HCT116 (cell line): ENCODE data around the gene ZNF674.

Source experiments
- CTCF ChIP-seq, 3 experiments: fragments of 200-600 bp in 1 of 3; sonication (generic) in 1 of 3; IDR thresholded peaks in 2 of 3; conservative IDR thresholded peaks in 1 of 3; 2 replicates each; pipeline ENCODE4 v1.5.1; 2012 to 2017; ENCODE audit warnings: low read depth in 2 of 3, low read length in 2 of 3, antibody characterized with exemption in 1 of 3, borderline replicate concordance in 1 of 3, control low read depth in 1 of 3, mild to moderate bottlenecking in 1 of 3, mixed read lengths in 1 of 3, mixed run types in 1 of 3, moderate library complexity in 1 of 3; ENCODE audit not compliant: insufficient read depth in 1 of 3
- EZH2 ChIP-seq: fragments of 200-600 bp; sonication (generic); IDR thresholded peaks from 2 replicates; pipeline ENCODE4 v1.6.1; 2017; ENCODE audit warnings: antibody characterized with exemption, mixed run types
- EZH2phosphoT487 ChIP-seq: fragments of 200-600 bp; IDR thresholded peaks from 2 replicates; pipeline ENCODE4 v1.6.1; 2018; ENCODE audit warnings: antibody characterized with exemption, borderline replicate concordance
- MAX ChIP-seq: IDR thresholded peaks from 2 replicates; pipeline ENCODE4 v1.6.1; 2012
- POLR2AphosphoS5 ChIP-seq: IDR thresholded peaks from 2 replicates; pipeline ENCODE4 v1.6.1; 2011; ENCODE audit warnings: mild to moderate bottlenecking, low read depth, low read length, moderate library complexity
- SIN3A ChIP-seq: IDR thresholded peaks from 2 replicates; pipeline ENCODE4 v1.6.1; 2012; ENCODE audit warnings: low read depth
- YY1 ChIP-seq: IDR thresholded peaks from 2 replicates; pipeline ENCODE4 v1.6.1; 2011; ENCODE audit warnings: low read length, low read depth, moderate library complexity, mild to moderate bottlenecking; ENCODE audit not compliant: insufficient replicate concordance; ENCODE audit errors: extremely low read depth

GRCh38 chrX:46561824-46562657, 16.8 kb upstream of the ZNF674 start:
- TF ChIP-seq CTCF (IDR thresholded peaks at IDR 0.05 in 2 of 3, conservative IDR thresholded peaks at IDR 0.05 in 1 of 3; ENCODE audit: borderline replicate concordance in 1 of 3, insufficient read depth in 1 of 3, low read depth in 2 of 3, low read length in 2 of 3), result no peak
- TF ChIP-seq SIN3A, result no peak
- TF ChIP-seq EZH2, result no peak
- no peak for TF ChIP-seq POLR2AphosphoS5
- TF ChIP-seq YY1, result no peak
- TF ChIP-seq MAX, result no peak
- TF ChIP-seq EZH2phosphoT487, result no peak
